HCT116 (cell line): ENCODE results near the gene TADA3. TPM values are rescaled to one million over a fixed set of nuclear protein-coding genes. Genes with fewer than 3 reads are reported as not detected.

Experiments
- ATAC-seq: fragments of 200-7000 bp; cut with Tn5 transposase; 2 replicates; pipeline ENCODE4 v1.9.1; 2020; ENCODE audit warnings: mild to moderate bottlenecking, moderate library complexity
- BruUV-seq: library from RNA; stranded (reverse); fragments of 400-500 nt; replicated peaks from 2 replicates; lab custom pipeline; 2021; lab: Mats Ljungman, UMichigan
- CTCF ChIA-PET: fragments of 300-600 bp; sonication (Branson Sonifier 250); formaldehyde crosslinking; loops from one replicate; lab custom pipeline; 2021; ENCODE audit warnings: antibody characterized with exemption; lab: Charles Lee
- POLR2A ChIA-PET: fragments of 300-600, 350-600 bp; sonication (Branson Sonifier 250); formaldehyde crosslinking; loops from one replicate; lab custom pipeline; 2021; ENCODE audit warnings: antibody characterized with exemption; lab: Charles Lee
- RAD21 ChIA-PET, 2 experiments: fragments of 300-600 bp; sonication (Branson Sonifier 250); formaldehyde crosslinking; loops; one replicate each; lab custom pipeline; 2023; ENCODE audit warnings: low total read pairs in 2 of 2; ENCODE audit not compliant: uncharacterized antibody in 2 of 2, unreplicated experiment in 2 of 2, low non-redundant PET in 1 of 2; lab: Charles Lee
- DNase-seq: peaks from one replicate; pipeline ENCODE4 v3.0.0-alpha.2; 2010; ENCODE audit warnings: low read depth, low spot score
- H2AFZ ChIP-seq: fragments of 200-600 bp; shearing (Covaris generic), sonication (generic); 2 replicates; pipeline ENCODE4 v1.6.1; 2017; ENCODE audit warnings: low read depth, mixed run types, mixed read lengths, antibody characterized with exemption, low read length; ENCODE audit not compliant: poor library complexity, severe bottlenecking
- H3K27ac ChIP-seq: 2 replicates; pipeline ENCODE4 v1.5.1; 2012; ENCODE audit warnings: low read depth, low read length
- H3K27me3 ChIP-seq: fragments of 200-600 bp; sonication (generic); 2 replicates; pipeline ENCODE4 v1.6.1; 2016; ENCODE audit warnings: mixed run types, low read length, mixed read lengths; ENCODE audit not compliant: insufficient read depth
- H3K36me3 ChIP-seq, 2 experiments: fragments of 200-500 bp in 1 of 2; fragments of 200-600 bp in 1 of 2; sonication (Bioruptor generic) in 1 of 2; sonication (generic) in 1 of 2; 2 replicates each; pipeline versions ENCODE4 v1.5.1 to v1.6.1; 2014 to 2016; ENCODE audit warnings: low read length in 2 of 2, inconsistent platforms in 1 of 2, mixed read lengths in 1 of 2, mixed run types in 1 of 2; ENCODE audit not compliant: insufficient read depth in 2 of 2, control insufficient read depth in 1 of 2
- H3K4me1 ChIP-seq, 2 experiments: fragments of 200-600 bp in 1 of 2; sonication (generic) in 1 of 2; 2 replicates each; pipeline versions ENCODE4 v1.5.1 to v1.6.1; 2012 to 2017; ENCODE audit warnings: low read length in 2 of 2, inconsistent platforms in 1 of 2, mild to moderate bottlenecking in 1 of 2, mixed read lengths in 1 of 2, mixed run types in 1 of 2, moderate library complexity in 1 of 2; ENCODE audit not compliant: insufficient read depth in 2 of 2, control insufficient read depth in 1 of 2
- H3K4me2 ChIP-seq: fragments of 200-600 bp; sonication (generic); 2 replicates; pipeline ENCODE4 v1.6.1; 2017; ENCODE audit warnings: mixed run types, low read length, mixed read lengths
- H3K4me3 ChIP-seq, 2 experiments: fragments of 200-600 bp in 1 of 2; sonication (generic) in 1 of 2; replicated peaks in 1 of 2; 2 replicates each; pipeline ENCODE4 v1.5.1; 2011 to 2016; ENCODE audit warnings: low read length in 2 of 2, control low read depth in 1 of 2, low read depth in 1 of 2, mild to moderate bottlenecking in 1 of 2, mixed read lengths in 1 of 2, mixed run types in 1 of 2
- H3K79me2 ChIP-seq: fragments of 200-600 bp; sonication (generic); 2 replicates; pipeline ENCODE4 v1.6.1; 2017; ENCODE audit warnings: mild to moderate bottlenecking, mixed run types, low read length, moderate library complexity, mixed read lengths; ENCODE audit not compliant: insufficient read depth
- H3K9ac ChIP-seq: fragments of 200-600 bp; sonication (generic); 2 replicates; pipeline ENCODE4 v1.6.1; 2016; ENCODE audit warnings: low read length, mixed read lengths
- H3K9me2 ChIP-seq: fragments of 200-600 bp; sonication (generic), shearing (Covaris generic); 2 replicates; pipeline ENCODE4 v1.6.1; 2017; ENCODE audit warnings: mixed run types, mild to moderate bottlenecking, moderate library complexity; ENCODE audit not compliant: insufficient read depth
- H3K9me3 ChIP-seq, 2 experiments: fragments of 200-500 bp in 1 of 2; fragments of 200-600 bp in 1 of 2; sonication (Bioruptor generic) in 1 of 2; sonication (generic) in 1 of 2; 2 replicates each; pipeline ENCODE4 v1.6.1; 2014 to 2017; ENCODE audit warnings: low read length in 2 of 2, mixed read lengths in 2 of 2, inconsistent platforms in 1 of 2, low read depth in 1 of 2, mild to moderate bottlenecking in 1 of 2, mixed run types in 1 of 2, moderate library complexity in 1 of 2; ENCODE audit not compliant: control insufficient read depth in 1 of 2, insufficient read depth in 1 of 2
- H4K20me1 ChIP-seq: fragments of 200-600 bp; sonication (generic), shearing (Covaris generic); 2 replicates; pipeline ENCODE4 v1.6.1; 2017; ENCODE audit warnings: mixed run types, mild to moderate bottlenecking, moderate library complexity; ENCODE audit not compliant: insufficient read depth
- CBX3 ChIP-seq: IDR thresholded peaks from 2 replicates; pipeline ENCODE4 v1.6.1; 2012; ENCODE audit warnings: low read depth
- CEBPB ChIP-seq: IDR thresholded peaks from 2 replicates; pipeline ENCODE4 v1.6.1; 2012; ENCODE audit warnings: low read depth
- JUND ChIP-seq: IDR thresholded peaks from 2 replicates; pipeline ENCODE4 v1.6.1; 2012
- RAD21 ChIP-seq: IDR thresholded peaks from 2 replicates; pipeline ENCODE4 v1.6.1; 2012; ENCODE audit warnings: low read depth, mild to moderate bottlenecking
- REST ChIP-seq: IDR thresholded peaks from 2 replicates; pipeline ENCODE4 v1.6.1; 2012; ENCODE audit warnings: low read depth
- SIN3A ChIP-seq: IDR thresholded peaks from 2 replicates; pipeline ENCODE4 v1.6.1; 2012; ENCODE audit warnings: low read depth
- YY1 ChIP-seq: IDR thresholded peaks from 2 replicates; pipeline ENCODE4 v1.6.1; 2011; ENCODE audit warnings: low read length, low read depth, moderate library complexity, mild to moderate bottlenecking; ENCODE audit not compliant: insufficient replicate concordance; ENCODE audit errors: extremely low read depth
- intact Hi-C: fragments of 100-400 bp; cut with micrococcal nuclease; formaldehyde crosslinking; loops from 2 replicates; pipeline ENCODE4 v1.10.0; 2022
- total RNA-seq: library from RNA; stranded (reverse); gene quantifications from one replicate; pipeline ENCODE4 v1.2.1, GENCODE V29; 2021; ENCODE audit not compliant: unreplicated experiment

The TADA3 gene
- total RNA-seq, 1 experiment from 2014 or later = 72.0 TPM

GRCh38 chr3:9779721-9780457, 12.4 kb downstream of the TADA3 start:
- no TSS peak for BruUV-seq
- Histone ChIP-seq H3K4me2 (no peak overlapping the region), H3K27me3 (no peaks in the 10 kb centered on the region), H3K9ac (no peak overlapping the region), H3K9me3 (no peaks in the 10 kb centered on the region), H4K20me1 (no peaks in the 10 kb centered on the region), H3K4me3 (no peak overlapping the region), H3K9me2 (no peaks in the 10 kb centered on the region), H3K79me2 (no peaks in the 10 kb centered on the region), H2AFZ (no peak overlapping the region), H3K4me1 (peaks cover 0 to 11% of the 10 kb centered on the region in 2 experiments; a peak in 1 of 4 replicates), H3K27ac (no peak overlapping the region), H3K36me3 (peaks cover 6 to 13% of the 10 kb centered on the region in 2 experiments; a peak in 3 of 4 replicates)
- ATAC-seq (no peak), DNase-seq (no peak)
- intact Hi-C loops = no loop called here
- ChIA-PET RAD21 (no interaction called here), POLR2A (no interaction called here), CTCF (no interaction called here)
- TF ChIP-seq JUND (no peak), CBX3 (no peak), RAD21 (no peak), YY1 (no peak), REST (no peak), SIN3A (no peak), CEBPB (no peak)
